ENCODE measurements around the gene KAT6B.
A peak's percentile ranks its signal among the peaks of the same experiment; 100 is the strongest.

KAT6B gene

GRCh38 chr10:75018251-75018650, 191.9 kb downstream of the KAT6B start:
- peak; percentile 12 for DNase-seq (ENCODE audit: low read depth)

GRCh38 chr10:75018686-75019307, 192.4 kb downstream of the KAT6B start:
- no peak for DNase-seq (ENCODE audit: low read depth)

GRCh38 chr10:75019370-75019769, 193.0 kb downstream of the KAT6B start:
- no peak for DNase-seq (ENCODE audit: low read depth)

GRCh38 chr10:75020168-75020567, 193.8 kb downstream of the KAT6B start:
- DNase-seq (ENCODE audit: low read depth): no peak

- no peak for DNase-seq (ENCODE audit: low read depth)
Measured at GRCh38 chr10:75021379-75022249, 195.2 kb downstream of the KAT6B start.

- no peak for DNase-seq (ENCODE audit: low read depth)
Measured at GRCh38 chr10:75023074-75023473, 196.7 kb downstream of the KAT6B start.

GRCh38 chr10:75024971-75025523, 198.6 kb downstream of the KAT6B start:
- no peak for DNase-seq (ENCODE audit: low read depth)

GRCh38 chr10:75028049-75028448, 201.6 kb downstream of the KAT6B start:
- DNase-seq (ENCODE audit: low read depth): no peak

- DNase-seq (ENCODE audit: low read depth): no peak
Measured at GRCh38 chr10:75028748-75029147, 202.3 kb downstream of the KAT6B start.

GRCh38 chr10:75029420-75029819, 203.0 kb downstream of the KAT6B start:
- no peak for DNase-seq (ENCODE audit: low read depth)

GRCh38 chr10:75029857-75030256, 203.5 kb downstream of the KAT6B start:
- DNase-seq (ENCODE audit: low read depth): no peak

- DNase-seq (ENCODE audit: low read depth): no peak
Measured at GRCh38 chr10:75030371-75030770, 204.0 kb downstream of the KAT6B start.

- no peak for DNase-seq (ENCODE audit: low read depth)
Measured at GRCh38 chr10:75032119-75032518, 205.7 kb downstream of the KAT6B start.

- no peak for DNase-seq (ENCODE audit: low read depth)
Measured at GRCh38 chr10:75032813-75033212, 206.4 kb downstream of the KAT6B start.

- no peak for DNase-seq (ENCODE audit: low read depth)
Measured at GRCh38 chr10:75033399-75034130, 207.2 kb downstream of the KAT6B start.

GRCh38 chr10:75034131-75034512, 207.7 kb downstream of the KAT6B start:
- DNase-seq (ENCODE audit: low read depth): no peak

GRCh38 chr10:75034714-75035258, 208.4 kb downstream of the KAT6B start:
- DNase-seq (ENCODE audit: low read depth): no peak

- no peak for DNase-seq (ENCODE audit: low read depth)
Measured at GRCh38 chr10:75035975-75036708, 209.7 kb downstream of the KAT6B start.

- DNase-seq (ENCODE audit: low read depth): no peak
Measured at GRCh38 chr10:75037171-75038153, 211.1 kb downstream of the KAT6B start.

- no peak for DNase-seq (ENCODE audit: low read depth)
Measured at GRCh38 chr10:75038335-75038734, 211.9 kb downstream of the KAT6B start.
